Psoas muscle (tissue), 8 donors: ENCODE measurements around the gene FAM228A. TPM values are rescaled to one million over a fixed set of nuclear protein-coding genes. Genes with fewer than 3 reads are reported as not detected.
"Not testable (repeated sequence)": the region's sequence is repeated elsewhere in the genome, so short reads cannot be mapped to it uniquely, and the experiment has no call there.

Experiments
- ATAC-seq, 4 donors: fragments of 200-7000 bp; cut with Tn5 transposase; one replicate each; pipeline ENCODE4 v1.9.1; 2020; ENCODE audit warnings: moderate library complexity in 3 of 4, mild to moderate bottlenecking in 2 of 4
- DNase-seq, 2 donors: peaks; one replicate each; pipeline ENCODE4 v3.0.0-alpha.2; 2020
- H3K27ac ChIP-seq: fragments of 200-600 bp; one replicate; pipeline ENCODE4 v1.8.0; 2022
- H3K27me3 ChIP-seq, 3 donors: fragments of 200-600 bp in 1 of 3; one replicate each; pipeline versions ENCODE4 v1.6.1 to v1.8.0; 2013 to 2022; ENCODE audit warnings: low read length in 2 of 3, mild to moderate bottlenecking in 2 of 3, moderate library complexity in 1 of 3; ENCODE audit not compliant: insufficient read depth in 3 of 3
- H3K36me3 ChIP-seq, 2 donors: fragments of 200-600 bp in 1 of 2; one replicate each; pipeline versions ENCODE4 v1.6.1 to v1.8.0; 2013 to 2022; ENCODE audit warnings: low read depth in 1 of 2, mild to moderate bottlenecking in 1 of 2, moderate library complexity in 1 of 2; ENCODE audit not compliant: insufficient read depth in 1 of 2
- H3K4me1 ChIP-seq: fragments of 200-600 bp; one replicate; pipeline ENCODE4 v1.8.0; 2022
- H3K4me3 ChIP-seq: fragments of 200-600 bp; one replicate; pipeline ENCODE4 v1.8.0; 2022; ENCODE audit warnings: mild to moderate bottlenecking
- H3K9me3 ChIP-seq: fragments of 200-600 bp; one replicate; pipeline ENCODE4 v1.8.0; 2022
- WGBS, 3 donors: extraction: QIAGEN DNeasy Blood & Tissue Kit; methylation state at CpG; one replicate each; pipeline versions ENCODE4 v1.1.6 to v1.1.7; 2013; 5-methylcytosine and 5-hydroxymethylcytosine counted together
- intact Hi-C, 2 donors: fragments of 100-400 bp; cut with DNase I; formaldehyde crosslinking; loops; one replicate each; pipeline versions ENCODE4 v1.11.0 to v1.14.2; 2022
- long read RNA-seq, 2 donors: library from polyadenylated mRNA; unstranded; transcript quantifications; one replicate each; pipeline ENCODE4 v2.0.0, GENCODE V29; 2021
- polyA plus RNA-seq, 3 donors: library from polyadenylated mRNA; stranded (reverse); fragments of 200-250 nt; gene quantifications; one replicate each; pipeline ENCODE4 v1.2.3, GENCODE V29; 2013
- total RNA-seq, 4 donors: library from RNA; stranded (reverse); fragmentation: NEBNext Ultra II Directional in 2 of 4; extraction: Animal tissue kit (Norgen Biotek cat#: 25700) in 2 of 4; gene quantifications; one replicate each; pipeline versions ENCODE4 v1.2.1 to v1.2.4, GENCODE V29; 2021 to 2023
- TF ChIP-seq, protein P1 (sequence below): fragments of 200-600 bp; IDR thresholded peaks from one replicate; pipeline ENCODE4 v1.8.0; 2022; ENCODE audit warnings: antibody characterized with exemption
- donor health status: healthy with polysubstance abuse.
- donor health status: DM: no; HTN: no; CAD: no; lungs with moderate emphysema.
- donor health status: Bipolar disorder and iron deficiency.
- donor health status: healthy.
- donor health status: DM: yes; HTN: yes; CAD: no.
- donor health status: DM: no; HTN: no; CAD: no.
- donor health status: DM: no; HTN: no; CAD: no.
- donor health status: DM: yes; HTN: yes; CAD: no.

FAM228A gene
- total RNA-seq (under 1 TPM in 3 of 4 donors, not detected in 1; 0.50 to 0.69 (median 0.58) TPM), polyA plus RNA-seq (under 1 TPM; 0.04 to 0.24 (median 0.23) TPM)
- long read RNA-seq, donor 1: 0 reads
- long read RNA-seq, donor 2: 0 reads

DNA sequence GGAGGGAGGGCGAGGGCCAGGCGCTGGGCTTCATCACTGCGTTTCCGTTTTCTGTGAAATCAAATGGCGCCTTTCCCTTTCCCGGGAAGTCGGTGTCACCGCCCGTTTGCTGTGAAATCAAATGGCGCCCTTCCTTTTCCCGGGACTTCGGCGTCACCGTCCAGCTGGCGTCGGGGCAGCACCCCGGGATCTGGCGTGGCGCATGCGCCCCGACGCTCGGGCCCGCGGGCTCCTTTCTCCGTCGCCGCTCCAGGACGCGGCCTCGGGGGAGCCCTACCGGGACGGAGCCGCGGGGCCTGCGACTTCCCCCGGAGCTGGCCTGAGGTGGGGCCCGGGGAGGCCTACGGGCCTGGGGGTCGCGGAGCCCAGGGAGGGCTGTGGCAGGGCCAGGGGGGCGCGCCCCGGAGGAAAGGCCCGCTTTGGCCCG, at the start of gene FAM228A:
Gene FAM228A, plus strand, starts transcription at position 203 of the 427 bp plus-strand sequence. CDS start 428 bp downstream, outside the sequence.
- intact Hi-C loops: no loop called here
- Histone ChIP-seq H3K36me3 (no peaks in the 10 kb centered on the region), H3K9me3 (no peaks in the 10 kb centered on the region), H3K27me3 (no peaks in the 10 kb centered on the region), H3K27ac (no peak within 1 kb of the TSS), H3K4me1 (no peaks in the 10 kb centered on the region), H3K4me3 (no peak within 1 kb of the TSS)
- WGBS, 3 donors: 32 to 37% (median 36%) methylated on average over 38 to 46 of the region's 46 CpGs
- no peak for ATAC-seq
- TF ChIP-seq, protein P1, sequence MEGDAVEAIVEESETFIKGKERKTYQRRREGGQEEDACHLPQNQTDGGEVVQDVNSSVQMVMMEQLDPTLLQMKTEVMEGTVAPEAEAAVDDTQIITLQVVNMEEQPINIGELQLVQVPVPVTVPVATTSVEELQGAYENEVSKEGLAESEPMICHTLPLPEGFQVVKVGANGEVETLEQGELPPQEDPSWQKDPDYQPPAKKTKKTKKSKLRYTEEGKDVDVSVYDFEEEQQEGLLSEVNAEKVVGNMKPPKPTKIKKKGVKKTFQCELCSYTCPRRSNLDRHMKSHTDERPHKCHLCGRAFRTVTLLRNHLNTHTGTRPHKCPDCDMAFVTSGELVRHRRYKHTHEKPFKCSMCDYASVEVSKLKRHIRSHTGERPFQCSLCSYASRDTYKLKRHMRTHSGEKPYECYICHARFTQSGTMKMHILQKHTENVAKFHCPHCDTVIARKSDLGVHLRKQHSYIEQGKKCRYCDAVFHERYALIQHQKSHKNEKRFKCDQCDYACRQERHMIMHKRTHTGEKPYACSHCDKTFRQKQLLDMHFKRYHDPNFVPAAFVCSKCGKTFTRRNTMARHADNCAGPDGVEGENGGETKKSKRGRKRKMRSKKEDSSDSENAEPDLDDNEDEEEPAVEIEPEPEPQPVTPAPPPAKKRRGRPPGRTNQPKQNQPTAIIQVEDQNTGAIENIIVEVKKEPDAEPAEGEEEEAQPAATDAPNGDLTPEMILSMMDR: no peak
- no peak for DNase-seq

DNA sequence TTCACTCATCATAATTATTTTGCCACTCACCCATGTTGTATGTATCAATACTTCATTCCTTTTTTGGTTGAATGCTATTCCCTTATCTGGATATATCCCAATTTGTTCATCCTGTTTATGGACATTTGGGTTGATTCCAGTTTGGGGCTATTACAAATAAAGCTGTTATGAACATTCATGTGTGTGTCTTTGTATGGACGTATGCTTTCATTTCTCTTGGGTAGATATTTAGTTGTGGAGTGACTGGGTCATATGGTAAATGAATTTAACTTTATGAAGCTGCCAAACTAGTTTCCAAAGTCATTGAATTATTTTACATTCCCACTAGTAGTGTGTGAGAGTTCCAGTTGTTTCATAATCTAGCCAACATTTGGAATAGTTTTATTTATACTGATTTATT, 48.9 kb upstream of the FAM228A start:
- no peaks in the 10 kb centered on the region for H3K9me3 ChIP-seq
- TF ChIP-seq, protein P1: no peak
- no peaks in the 10 kb centered on the region for H3K36me3 ChIP-seq
- DNase-seq (no peak), ATAC-seq (no peak)
- intact Hi-C loops: no loop called here
- no peak overlapping the region for H3K27ac ChIP-seq
- no peak overlapping the region for H3K4me3 ChIP-seq
- 43 to 55% (median 54%) methylated on average over 1 of the region's 1 CpG for WGBS, 3 donors
- no peaks in the 10 kb centered on the region for H3K27me3 ChIP-seq
- peaks cover 17% of the 10 kb centered on the region for H3K4me1 ChIP-seq

DNA sequence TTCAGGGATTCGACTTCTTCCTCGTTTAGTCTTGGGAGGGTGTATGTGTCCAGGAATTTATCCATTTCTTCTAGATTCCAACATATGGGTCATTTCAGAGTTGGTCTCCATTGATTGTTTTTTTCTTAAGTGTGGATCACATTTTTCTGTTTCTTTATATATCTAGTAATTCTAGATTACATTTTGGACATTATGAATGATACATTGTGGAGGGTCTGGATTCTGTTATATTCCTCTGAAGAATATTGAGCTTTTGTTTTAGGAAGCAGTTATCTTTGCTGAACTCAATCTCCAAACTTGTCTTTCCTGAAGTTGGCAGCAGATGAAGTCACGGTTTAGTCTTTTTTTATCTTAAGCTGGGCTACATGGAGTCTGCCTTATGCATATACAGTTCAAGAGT, 42.3 kb upstream of the FAM228A start:
- intact Hi-C loops: no loop called here
- no peak overlapping the region for H3K4me3 ChIP-seq
- H3K9me3 ChIP-seq: peaks cover 7% of the 10 kb centered on the region
- H3K36me3 ChIP-seq: no peaks in the 10 kb centered on the region
- DNase-seq (no peak), ATAC-seq (no peak)
- H3K27ac ChIP-seq: no peak overlapping the region
- TF ChIP-seq, protein P1: no peak
- 96 to 98% (median 97%) methylated on average over 3 of the region's 3 CpGs for WGBS, 3 donors
- no peaks in the 10 kb centered on the region for H3K27me3 ChIP-seq
- no peaks in the 10 kb centered on the region for H3K4me1 ChIP-seq

DNA sequence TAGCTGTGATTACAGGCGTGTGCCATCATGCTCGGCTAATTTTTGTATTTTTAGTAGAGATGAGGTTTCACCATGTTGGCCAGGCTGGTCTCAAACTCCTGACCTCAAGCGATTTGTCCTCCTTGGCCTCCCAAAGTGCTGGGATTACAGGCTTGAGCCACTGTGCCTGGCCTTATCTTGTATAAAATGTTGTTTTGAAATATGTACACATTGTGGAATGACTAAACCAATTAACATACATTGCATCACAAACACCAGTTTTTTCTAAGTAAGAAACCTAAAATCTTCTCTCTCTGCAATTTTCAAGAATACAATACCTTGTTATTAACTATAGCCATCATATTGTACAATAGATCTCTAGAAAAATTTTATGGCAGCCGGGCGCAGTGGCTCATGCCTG, 34.5 kb upstream of the FAM228A start:
- H3K4me3 ChIP-seq, ATAC-seq, H3K27me3 ChIP-seq, H3K27ac ChIP-seq, H3K4me1 ChIP-seq, H3K9me3 ChIP-seq, DNase-seq, intact Hi-C loops: not testable (repeated sequence)
- peaks cover 0 to 16% of the 10 kb centered on the region in 2 donors for H3K36me3 ChIP-seq
- WGBS, 3 donors: 91 to 95% (median 91%) methylated on average over 5 of the region's 5 CpGs

DNA sequence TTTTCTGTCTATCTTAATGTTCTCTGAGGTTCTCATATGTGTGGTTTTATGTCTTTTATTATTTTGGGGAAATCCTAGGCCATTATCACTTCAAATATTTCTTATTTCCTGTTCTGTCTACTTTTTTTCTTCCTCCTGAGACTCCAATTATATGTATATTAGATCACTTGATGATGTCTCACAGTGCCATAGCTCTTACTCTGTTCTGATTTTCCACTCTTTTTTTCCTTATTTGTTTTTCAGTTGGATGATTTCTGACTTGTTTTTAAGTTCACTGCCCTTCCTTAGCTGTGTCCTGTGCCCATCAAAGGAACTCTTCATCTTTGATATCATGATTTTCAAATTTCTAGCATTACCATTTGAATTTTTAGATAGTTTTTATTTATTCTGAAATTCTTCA, 27.5 kb upstream of the FAM228A start:
- peaks cover 0 to 20% of the 10 kb centered on the region in 2 donors for H3K36me3 ChIP-seq
- ATAC-seq (no peak), DNase-seq (no peak)
- H3K27ac ChIP-seq: no peak overlapping the region
- intact Hi-C loops: no loop called here
- H3K27me3 ChIP-seq: no peaks in the 10 kb centered on the region
- H3K4me3 ChIP-seq: no peak overlapping the region
- TF ChIP-seq, protein P1: no peak
- H3K4me1 ChIP-seq: no peaks in the 10 kb centered on the region
- H3K9me3 ChIP-seq: peaks cover 10% of the 10 kb centered on the region
